Measurements from ENCODE around the gene HERC6.

- TF ChIP-seq POLR2A (IDR thresholded peaks at IDR 0.05): no peak
- TF ChIP-seq CTCF (IDR thresholded peaks at IDR 0.05): no peak
Measured at GRCh38 chr4:88390128-88390527, 11.5 kb downstream of the HERC6 start.
